ENCODE data around the gene CDK5RAP2.
"Not testable (repeated sequence)": the region's sequence is repeated elsewhere in the genome, so short reads cannot be mapped to it uniquely, and the experiment has no call there.

Gene CDK5RAP2

GRCh38 chr9:120477534-120478001 is 102.4 kb downstream of the CDK5RAP2 start:
- in situ Hi-C loops (cut with MboI; ENCODE audit: low sequenced_read_pairs) = no loop called here

DNA sequence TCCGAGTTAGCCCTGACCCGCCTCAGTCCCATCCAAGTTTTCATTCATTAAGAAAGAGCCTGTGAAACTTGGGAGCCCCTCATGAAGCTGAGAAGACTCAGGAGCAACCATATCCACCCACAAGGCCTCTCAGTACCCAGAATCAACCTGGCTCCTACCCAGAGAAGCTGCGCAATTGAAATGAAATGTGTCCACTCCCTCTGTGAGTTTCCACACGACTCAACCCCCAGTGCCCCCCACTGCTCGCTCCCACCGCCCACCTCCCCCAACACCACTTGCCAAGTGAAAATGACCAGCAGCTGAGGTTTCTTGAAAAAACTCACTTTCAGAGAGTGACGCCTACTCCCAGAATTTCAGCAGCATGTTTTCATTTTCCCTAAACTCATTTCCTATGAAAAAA is 104.6 kb downstream of the CDK5RAP2 start:
- in situ Hi-C loops (cut with MboI; ENCODE audit: low sequenced_read_pairs) = no loop called here

DNA sequence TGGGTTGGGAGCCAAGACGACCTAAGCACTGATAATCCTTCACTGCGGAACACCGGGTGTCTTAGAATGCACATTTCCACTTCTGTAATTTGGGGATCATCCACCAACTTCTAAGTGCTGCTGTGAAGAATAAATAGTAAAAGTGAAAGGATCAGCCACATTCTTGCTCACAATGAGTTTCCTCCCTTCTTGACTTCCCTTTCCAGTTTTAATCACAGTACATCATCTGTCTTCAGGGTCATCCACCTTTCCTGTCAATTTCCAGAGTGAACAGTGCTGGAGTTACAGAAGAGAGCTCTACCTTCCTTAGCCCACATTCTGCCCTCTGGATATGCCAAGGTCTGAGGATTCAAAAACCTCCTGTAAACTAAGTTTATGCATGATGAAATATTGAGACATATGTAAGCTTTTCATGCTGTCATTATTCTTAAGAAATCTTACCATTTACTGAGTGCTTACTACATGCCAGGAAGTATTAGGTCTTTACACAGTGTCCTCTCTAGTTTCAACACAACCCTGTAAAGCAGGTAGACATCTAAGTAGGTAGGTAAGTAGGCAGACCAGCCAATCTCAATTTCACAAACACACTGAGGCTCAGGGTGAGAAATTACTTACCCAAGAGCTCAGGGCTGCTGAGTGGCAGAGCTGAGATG is 105.2 kb downstream of the CDK5RAP2 start:
- in situ Hi-C loops (cut with MboI; ENCODE audit: low sequenced_read_pairs) = no loop called here

DNA sequence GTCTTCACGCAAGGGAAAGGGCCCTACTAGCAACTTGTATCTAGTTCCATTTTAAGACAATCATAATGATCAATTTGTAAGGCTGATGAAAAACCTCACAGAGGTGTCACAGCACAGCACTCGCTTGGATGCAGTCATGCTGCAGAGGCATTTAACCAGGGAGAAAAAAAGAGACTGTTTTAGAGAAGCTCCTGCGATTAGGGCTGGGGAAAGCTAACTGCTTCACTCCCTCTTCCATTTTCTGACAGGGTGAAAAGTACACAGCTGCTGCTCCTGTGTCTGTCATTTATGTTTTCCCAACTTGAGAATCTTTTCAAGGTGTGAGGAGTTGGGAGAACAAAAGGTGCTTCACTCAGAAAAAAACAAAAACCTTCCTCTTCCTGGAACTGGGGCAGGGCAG is 106.4 kb downstream of the CDK5RAP2 start:
- in situ Hi-C loops (cut with MboI; ENCODE audit: low sequenced_read_pairs) = no loop called here

GRCh38 chr9:120465685-120466407 is 114.1 kb downstream of the CDK5RAP2 start:
- in situ Hi-C loops (cut with MboI; ENCODE audit: low sequenced_read_pairs) = no loop called here

GRCh38 chr9:120464887-120465421 is 115.0 kb downstream of the CDK5RAP2 start:
- in situ Hi-C loops (cut with MboI; ENCODE audit: low sequenced_read_pairs) = no loop called here

GRCh38 chr9:120464176-120464886 is 115.6 kb downstream of the CDK5RAP2 start:
- in situ Hi-C loops (cut with MboI; ENCODE audit: low sequenced_read_pairs) = no loop called here

- in situ Hi-C loops (cut with MboI; ENCODE audit: low sequenced_read_pairs) = no loop called here
Observed at GRCh38 chr9:120463765-120464164, 116.2 kb downstream of the CDK5RAP2 start.

DNA sequence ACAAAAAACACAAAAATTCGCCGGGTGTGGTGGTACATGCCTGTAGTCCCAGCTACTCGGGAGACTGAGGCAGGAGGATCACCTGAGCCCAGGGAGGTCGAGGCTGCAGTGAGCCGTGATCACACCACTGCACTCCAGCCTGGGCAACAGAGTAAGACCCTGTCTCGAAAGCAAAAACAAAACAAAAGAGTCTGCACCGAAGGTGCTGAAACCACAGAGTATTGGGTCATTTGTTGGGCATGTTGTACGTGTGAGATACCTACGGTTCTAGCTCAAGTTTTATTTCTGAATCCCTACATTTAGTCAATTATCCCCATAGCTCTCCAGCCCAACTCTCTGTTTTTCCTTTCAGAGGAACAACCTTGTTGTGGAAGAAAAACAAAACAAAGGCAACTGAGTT is 118.3 kb downstream of the CDK5RAP2 start:
- in situ Hi-C loops (cut with MboI; ENCODE audit: low sequenced_read_pairs) = not testable (repeated sequence)

- in situ Hi-C loops (cut with MboI; ENCODE audit: low sequenced_read_pairs) = no loop called here
Observed at GRCh38 chr9:120456218-120456617, 123.7 kb downstream of the CDK5RAP2 start.

DNA sequence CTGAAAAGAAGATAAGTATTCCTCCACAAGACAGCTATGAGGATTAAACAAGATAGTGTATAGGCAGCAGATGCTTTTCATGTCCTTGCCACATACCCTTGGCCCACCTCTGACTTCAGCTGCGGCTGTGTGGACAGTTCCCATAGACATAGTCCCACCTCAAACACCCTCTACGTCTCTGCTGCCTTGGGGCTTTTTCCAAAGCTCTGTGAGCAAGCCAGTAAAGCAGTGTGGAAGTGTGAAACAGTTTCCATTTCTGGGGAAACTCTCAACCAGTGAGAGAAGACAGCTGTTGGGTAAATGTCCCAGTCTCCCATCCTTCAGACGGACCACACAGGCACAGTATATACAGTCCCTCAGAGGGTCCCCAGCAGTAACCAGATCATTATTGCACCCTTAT is 125.5 kb downstream of the CDK5RAP2 start:
- in situ Hi-C loops (cut with MboI; ENCODE audit: low sequenced_read_pairs) = no loop called here

GRCh38 chr9:120453792-120454191 is 126.2 kb downstream of the CDK5RAP2 start:
- in situ Hi-C loops (cut with MboI; ENCODE audit: low sequenced_read_pairs) = no loop called here

GRCh38 chr9:120452631-120453030 is 127.3 kb downstream of the CDK5RAP2 start:
- in situ Hi-C loops (cut with MboI; ENCODE audit: low sequenced_read_pairs) = no loop called here

DNA sequence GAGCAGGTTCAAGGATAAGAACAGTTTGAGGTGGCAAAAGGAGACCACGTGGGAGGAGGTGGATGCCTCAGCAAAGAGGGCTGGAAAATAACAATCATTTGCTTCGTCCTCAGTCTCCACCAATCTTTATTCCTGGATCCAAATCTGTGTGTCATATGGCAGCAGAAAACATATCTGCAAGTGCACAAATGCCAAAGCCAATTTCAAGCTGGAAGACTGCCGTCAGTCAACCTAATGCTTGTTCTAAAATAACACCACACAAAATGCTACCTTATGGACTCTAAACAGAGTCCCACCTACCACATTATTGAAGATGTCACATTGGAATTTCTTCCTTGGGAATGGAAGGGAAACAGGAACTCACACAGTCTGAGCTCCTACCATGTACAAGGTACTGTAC is 129.1 kb downstream of the CDK5RAP2 start:
- in situ Hi-C loops (cut with MboI; ENCODE audit: low sequenced_read_pairs) = no loop called here

DNA sequence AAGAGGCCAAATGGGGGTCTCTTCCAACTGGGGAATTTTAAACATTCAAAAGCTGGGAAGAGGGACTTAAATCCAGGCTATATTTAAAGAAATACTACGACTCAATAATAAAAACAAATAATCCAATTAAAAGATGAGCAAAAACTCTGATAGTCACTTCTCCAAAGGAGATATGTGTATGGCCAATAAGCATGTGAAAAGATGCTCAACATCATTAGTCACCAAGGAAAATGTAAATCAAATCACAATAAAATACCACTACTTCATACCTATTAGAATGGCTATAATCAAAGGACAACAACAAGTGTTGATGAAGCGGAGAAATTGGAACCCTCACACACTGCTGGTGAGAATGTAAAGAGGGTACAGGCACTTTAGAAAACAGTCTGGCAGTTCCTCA is 130.4 kb downstream of the CDK5RAP2 start:
- in situ Hi-C loops (cut with MboI; ENCODE audit: low sequenced_read_pairs) = no loop called here

DNA sequence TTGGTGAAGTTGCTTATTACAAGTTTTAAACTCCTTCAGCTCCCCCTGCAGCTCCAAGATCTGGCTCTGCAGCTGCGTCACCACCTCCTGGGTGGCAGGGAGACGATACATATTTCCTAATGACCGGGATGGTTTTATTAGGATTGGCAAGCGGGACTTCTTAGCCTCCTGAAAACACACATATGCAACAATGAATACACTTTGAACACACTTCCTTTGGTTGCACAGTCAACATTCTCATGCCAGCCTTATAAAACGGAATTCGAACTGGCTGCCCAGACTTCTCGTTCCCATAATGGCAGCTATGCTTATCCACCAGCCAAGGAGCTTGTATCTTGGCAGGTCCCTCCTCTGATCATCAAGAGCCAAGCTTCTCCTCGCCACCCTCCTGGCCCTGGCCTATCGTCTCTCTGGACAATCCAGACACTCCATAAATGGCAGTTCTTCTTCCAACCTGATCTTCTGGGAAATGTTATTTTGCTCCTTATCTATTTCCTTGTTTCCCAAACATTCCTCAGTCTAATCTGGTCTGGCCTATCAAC is 131.9 kb downstream of the CDK5RAP2 start:
- in situ Hi-C loops (cut with MboI; ENCODE audit: low sequenced_read_pairs) = no loop called here

GRCh38 chr9:120446671-120447070 is 133.3 kb downstream of the CDK5RAP2 start:
- in situ Hi-C loops (cut with MboI; ENCODE audit: low sequenced_read_pairs) = no loop called here

GRCh38 chr9:120443976-120444375 is 136.0 kb downstream of the CDK5RAP2 start:
- in situ Hi-C loops (cut with MboI; ENCODE audit: low sequenced_read_pairs) = no loop called here

DNA sequence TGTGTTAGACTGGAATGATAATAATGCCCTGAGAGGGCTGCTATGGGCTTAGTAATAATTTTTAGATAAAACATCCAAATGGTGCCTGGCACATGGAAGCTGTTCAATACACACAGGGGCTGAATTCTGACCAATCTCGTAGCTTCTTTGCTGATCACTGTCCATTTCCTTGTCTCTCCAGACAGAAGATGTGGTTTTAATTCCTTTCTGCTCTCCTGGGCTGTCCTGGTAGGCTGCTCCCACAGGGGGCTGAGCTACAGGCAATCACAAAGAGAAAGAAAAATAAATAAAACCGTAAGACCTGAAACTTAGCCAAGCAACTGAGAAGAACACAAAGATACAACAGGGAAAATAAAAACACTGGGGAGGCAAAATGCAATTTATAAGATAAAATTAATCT is 136.5 kb downstream of the CDK5RAP2 start:
- in situ Hi-C loops (cut with MboI; ENCODE audit: low sequenced_read_pairs) = no loop called here

DNA sequence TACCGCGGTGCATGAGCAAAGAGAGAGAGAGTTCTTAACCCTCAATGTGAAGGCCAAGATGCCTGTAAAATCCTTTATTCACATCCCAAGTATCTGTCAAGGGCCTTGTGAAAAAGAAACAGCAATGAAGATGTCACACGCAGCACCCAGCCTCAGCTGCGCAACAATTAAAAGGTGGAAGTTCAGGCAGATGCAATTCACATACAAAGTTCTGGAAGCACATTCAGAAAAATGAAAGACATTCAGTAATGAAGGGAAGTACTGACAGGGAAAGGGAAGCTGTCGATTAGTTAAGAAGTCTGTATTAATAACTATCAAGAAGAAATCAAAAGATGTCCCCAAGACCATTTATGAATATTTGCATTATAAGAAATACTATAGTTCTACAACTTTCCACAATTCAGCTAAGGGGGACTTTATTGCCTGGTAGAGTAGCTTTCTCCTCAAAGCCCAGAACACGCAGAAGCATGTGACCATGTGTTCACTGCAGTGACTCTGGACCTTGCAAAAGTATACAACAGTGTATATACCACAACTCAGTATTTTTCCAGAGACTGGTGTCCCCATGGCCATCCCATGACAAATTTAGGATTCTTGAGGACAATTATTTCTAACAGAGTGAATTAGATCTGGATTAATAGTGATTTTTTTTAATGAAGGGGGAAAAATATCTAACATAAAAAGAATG is 137.5 kb downstream of the CDK5RAP2 start:
- in situ Hi-C loops (cut with MboI; ENCODE audit: low sequenced_read_pairs) = no loop called here

Measured in HL-60/S4 (cell line).